T-helper 9 cell (primary cell): ENCODE data around the gene LCA5.
"Not testable (repeated sequence)": the region's sequence is repeated elsewhere in the genome, so short reads cannot be mapped to it uniquely, and the experiment has no call there.

Source experiments
- DNase-seq: peaks from one replicate; pipeline ENCODE4 v3.0.0-alpha.2; 2020

Gene LCA5

DNA sequence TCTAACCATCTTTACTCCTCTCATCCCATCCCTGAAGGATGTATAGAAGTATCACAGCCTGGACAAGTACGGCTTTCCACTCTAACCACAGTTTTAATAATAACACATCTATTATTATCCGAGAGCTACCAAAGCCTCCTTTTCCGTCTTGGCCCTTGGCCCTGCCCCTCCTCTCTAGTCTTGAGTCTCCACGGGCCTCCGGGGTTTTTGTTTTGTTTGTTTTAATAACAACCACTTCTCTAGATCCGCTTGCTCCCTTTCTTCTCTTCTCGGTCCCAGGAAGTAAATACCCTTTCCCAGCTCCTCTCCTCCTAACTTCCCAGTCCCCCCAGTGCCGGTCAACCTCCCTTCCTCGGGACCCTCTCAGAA, 661 bp downstream of the LCA5 start:
- no peak for DNase-seq

DNA sequence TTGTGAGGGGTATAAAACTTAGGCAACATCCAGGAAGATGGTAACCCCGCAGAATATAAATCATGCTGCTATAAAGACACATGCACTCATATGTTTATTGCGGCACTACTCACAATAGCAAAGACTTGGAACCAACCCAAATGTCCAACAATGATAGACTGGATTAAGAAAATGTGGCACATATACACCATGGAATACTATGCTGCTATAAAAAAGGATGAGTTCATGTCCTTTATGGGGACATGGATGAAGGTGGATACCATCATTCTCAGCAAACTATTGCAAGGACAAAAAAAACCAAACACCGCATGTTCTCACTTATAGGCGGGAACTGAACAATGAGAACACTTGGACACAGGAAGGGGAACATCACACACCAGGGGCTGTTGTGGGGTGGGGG, 7.7 kb downstream of the LCA5 start:
- DNase-seq, result not testable (repeated sequence)

DNA sequence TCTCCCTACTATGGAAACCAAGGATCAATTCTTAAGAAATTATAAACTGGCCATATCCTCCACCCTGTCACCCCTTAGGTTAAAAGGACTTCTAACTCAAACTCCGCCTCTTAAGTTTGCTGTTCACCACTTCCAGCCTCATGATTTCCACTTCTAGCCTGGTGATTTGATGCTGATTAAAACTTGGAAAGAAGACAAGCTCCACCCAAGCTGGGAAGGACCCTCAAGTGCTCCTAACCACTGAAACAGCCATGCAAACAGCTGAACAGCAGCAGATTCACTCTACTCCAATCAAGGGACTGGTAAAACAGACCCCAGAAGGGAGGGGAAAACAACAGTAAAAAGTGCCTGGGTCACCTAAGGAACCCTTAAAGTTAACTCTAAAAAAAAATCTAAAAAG, 10.3 kb downstream of the LCA5 start:
- DNase-seq, result no peak

DNA sequence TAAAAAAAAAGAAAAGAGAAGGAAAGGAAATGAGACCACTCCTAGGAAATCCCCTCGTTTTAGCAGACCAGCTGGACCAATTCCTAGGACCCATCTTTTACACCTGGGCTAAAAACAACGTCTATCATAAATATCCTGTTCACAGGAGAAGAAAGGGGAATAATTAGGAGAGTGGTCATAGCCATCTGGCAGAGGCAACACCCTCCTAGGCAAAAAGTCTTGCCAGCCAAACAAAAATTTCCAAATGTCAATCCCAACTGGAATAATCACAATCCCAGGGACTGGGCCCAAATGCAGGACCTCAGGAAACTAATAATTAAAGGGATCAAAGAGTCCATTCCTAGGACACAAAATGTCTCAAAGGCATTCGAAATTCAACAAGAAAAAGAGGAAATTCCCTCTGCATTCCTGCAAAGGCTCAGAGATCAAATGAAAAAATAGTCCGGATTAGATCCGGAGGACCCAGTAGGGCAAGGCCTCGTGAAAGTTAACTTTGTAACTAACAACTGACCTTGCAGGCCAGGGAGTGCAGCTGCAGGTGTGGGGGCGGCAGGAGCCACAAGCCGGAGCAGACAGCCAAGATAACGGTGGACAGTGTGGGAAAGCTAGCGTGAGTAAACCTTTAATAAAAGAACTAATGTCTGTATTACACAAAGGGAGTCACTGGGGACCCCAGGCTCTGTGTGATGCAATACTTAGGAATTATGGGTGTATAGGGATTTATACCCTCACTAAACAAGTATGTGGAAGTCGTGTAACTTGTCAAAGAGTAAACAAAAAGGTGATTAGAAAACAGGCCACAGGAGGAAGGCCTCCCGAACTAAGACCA, 11.7 kb downstream of the LCA5 start:
- DNase-seq, result no peak

DNA sequence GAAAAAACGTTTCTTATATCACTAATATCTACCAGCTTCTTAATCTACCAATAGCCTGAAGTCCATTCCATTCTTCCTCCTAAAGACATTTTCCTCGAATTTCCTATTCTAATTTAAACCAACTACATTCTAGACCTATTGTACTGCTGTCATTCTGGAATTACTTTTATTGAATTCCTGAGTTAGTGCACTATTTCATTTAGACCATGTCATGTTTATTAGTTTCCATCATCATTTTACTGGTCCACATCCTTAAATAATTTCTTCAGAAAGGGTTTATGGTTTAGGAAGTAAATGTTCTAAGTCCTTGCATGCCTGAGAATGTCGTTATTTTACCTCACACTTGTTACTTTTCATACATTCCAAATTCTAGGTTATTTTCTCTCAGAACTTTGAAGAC, 13.2 kb downstream of the LCA5 start:
- no peak for DNase-seq

DNA sequence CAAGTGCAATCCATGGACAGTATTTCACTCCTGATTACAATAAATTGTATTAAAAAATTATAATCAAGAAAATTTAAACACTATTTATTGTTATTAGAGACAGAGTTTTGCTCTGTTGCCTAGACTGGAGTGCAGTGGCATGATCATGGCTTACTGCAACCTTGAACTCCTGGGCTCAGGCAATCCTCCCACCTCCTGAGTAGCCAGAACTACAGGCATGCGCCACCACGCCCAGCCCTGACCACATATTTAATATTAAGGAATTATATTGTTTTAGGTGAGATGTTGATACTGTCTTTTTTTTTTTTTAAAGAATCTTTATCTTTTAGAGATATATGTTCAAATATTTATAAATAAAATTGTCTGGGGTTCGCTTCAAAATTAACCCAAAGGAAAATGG, 14.6 kb downstream of the LCA5 start:
- DNase-seq, result no peak

DNA sequence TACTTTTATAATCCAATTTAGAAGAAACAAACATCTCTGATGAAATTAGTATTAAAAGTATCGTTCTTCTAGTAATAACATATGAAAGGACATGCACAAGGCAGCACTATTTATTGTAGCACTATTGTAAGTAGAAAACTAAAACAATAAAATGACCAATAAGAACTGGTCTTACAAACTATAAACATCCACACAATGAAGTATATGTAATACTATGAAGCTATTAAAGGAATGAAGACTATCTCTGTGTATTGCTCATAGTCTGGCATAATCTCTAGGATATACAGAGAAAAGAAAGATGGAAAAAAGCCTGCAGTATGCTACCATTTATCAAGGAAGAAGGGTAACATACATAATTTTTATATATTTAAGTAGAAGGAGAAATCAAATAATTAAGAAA, 16.7 kb downstream of the LCA5 start:
- DNase-seq, result no peak

DNA sequence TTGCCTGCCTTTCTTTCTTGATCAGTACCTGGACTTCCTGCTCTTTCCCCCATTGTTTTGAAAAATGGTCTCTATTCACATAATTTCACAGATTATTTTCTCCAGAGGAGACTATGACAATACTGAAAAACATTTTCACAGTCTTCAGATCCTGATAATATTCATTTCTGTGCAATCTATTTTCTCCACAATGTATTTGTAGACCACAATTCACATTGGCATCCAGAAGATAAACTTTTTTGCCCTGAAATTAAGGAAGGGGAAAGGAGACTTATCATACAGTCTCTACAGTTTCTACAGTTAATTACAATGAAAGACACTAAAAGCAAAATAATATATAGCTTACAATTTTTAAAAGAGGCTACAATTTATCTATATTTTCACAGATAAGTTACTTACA, 18.4 kb downstream of the LCA5 start:
- no peak for DNase-seq

DNA sequence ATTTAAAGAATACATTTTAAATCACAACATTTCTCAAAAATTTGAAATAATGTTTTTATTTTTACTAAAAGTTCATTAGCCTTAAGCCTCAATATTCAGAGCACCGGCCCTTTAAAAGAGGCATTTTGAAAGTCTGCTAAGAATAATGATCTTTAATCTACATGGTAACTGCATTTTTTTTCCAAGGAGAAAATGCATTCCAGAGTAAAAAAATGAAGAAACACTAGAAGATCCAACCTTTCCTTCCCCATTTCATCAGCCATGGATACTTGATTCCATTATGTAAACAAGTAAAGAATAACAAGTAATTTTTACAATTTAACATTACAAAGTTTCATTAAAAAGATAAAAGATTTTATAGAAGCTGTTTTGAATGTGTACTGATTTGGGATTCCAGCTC, 21.8 kb downstream of the LCA5 start:
- DNase-seq, result no peak

DNA sequence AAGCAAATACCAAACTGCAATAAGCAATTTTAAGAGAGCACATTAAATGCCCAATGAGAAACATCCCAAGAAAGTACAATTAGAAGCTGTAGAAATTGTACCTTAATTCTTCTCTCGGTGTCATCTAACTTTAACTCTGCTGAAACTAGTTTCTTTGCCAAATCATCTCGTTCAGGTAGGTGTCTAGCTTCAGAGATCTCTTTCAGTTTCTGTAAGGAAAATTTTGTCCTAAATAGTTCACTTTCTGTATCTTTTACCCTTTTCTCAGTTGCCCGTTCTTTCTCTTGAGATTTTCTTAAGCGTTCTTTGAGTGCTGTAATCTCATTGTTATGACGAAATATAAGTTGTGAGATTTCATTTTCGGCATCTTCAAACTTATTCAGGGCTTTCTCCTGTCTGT, 24.1 kb downstream of the LCA5 start:
- no peak for DNase-seq

DNA sequence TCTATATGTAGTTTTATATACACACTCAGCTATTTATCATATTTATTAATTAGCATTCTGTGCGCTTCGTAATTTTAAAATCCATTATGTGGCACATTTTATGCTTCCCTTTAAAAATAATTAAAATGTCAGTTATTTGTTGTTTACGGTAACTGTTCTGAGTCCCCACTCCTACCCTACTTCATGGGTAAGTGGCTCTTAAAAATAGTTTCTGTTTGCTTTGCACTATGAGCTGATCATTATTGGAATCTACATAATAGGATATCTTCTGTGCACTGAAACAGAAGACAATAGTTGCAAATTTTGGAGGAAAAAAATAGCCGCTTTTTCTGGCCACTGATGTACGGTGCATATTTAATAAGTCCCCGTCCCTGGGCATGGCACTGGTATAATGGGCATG, 25.2 kb downstream of the LCA5 start:
- no peak for DNase-seq

DNA sequence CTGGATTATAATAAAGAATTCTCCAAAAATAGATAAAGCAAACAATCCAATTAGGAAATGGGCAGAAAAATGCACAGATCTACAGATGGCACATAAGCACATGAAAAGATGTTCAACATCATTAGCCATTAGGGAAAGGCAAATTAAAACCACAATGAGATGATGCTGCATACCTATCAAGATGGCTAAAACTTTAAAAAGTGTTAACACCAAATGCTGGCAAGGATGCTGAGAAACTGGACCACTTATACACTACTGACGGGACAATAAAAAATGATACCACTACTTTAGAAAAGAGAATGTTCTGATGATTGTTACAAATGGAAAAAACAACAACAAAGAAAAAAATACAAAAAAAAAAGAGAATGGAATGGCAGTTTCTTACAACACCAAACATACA, 26.5 kb downstream of the LCA5 start:
- DNase-seq, result no peak

DNA sequence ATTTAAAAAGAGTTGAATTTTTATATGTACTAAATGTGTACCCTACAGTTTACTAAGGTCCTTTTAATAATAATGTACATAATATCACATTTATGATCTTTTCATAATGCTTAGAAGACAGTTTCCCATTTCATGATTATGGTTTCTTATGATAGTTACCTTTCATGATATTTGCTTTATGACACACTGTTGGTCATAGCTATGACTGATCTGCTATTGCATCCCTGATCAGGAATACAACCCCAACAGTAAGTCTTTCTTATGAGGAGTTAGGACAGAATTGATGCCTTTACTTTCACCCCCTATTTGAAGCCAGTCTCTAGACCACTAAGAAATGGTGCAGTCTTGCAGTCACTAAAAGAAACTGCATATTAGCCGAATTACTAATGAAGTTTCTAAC, 31.0 kb downstream of the LCA5 start:
- DNase-seq, result no peak

DNA sequence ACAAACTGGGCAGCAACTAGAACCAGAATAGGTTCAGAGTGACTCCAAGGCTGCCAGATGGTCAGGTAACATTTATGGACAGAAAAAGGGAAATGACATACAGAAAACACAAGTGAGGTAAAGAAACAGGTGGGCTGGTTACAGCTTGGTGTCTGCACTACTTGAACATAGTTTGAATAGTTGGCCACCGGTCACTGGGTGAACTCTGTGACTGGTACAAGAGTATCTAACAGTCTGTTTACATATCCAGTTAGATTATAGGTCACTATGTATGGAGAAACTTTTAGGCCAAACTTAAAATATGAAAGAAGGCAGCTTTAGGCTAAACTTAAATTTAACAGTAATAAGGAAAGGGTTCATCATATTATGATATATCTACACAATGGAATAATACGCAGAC, 32.9 kb downstream of the LCA5 start:
- no peak for DNase-seq

DNA sequence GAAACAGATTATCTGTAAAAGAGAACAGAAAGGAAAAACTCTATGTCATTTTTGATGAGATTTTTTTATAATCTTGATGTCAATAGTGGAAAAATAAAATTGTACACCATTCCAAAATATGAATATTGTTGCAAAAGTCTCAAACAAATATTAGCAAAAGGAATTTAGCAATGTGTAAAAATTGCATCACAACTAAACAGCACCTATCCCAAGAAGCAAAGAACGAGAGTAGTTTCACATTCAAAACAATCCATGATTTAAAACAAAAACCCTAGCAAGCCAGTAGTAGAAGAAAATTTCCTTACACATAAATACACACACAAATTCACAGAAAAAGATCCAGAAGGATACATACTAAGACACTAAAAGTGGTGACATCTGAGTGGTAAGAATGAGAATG, 38.4 kb downstream of the LCA5 start:
- no peak for DNase-seq

DNA sequence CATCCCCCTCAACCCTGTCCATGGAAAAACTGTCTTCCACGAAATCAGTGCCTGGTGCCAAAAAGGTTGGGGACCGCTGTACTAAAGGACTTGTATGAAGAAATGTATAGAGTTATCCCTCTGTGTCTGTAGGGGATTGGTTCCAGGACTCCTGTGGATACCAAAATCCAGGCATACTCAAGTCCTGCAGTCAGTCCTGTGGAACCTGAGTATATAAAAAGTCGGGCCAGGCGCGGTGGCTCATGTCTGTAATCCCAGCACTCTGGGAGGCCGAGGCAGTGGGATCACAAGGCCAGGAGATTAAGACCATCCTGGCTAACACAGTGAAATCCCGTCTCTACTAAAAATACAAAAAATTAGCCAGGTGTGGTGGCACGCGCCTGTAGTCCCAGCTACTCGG, 42.0 kb downstream of the LCA5 start:
- DNase-seq, result no peak

DNA sequence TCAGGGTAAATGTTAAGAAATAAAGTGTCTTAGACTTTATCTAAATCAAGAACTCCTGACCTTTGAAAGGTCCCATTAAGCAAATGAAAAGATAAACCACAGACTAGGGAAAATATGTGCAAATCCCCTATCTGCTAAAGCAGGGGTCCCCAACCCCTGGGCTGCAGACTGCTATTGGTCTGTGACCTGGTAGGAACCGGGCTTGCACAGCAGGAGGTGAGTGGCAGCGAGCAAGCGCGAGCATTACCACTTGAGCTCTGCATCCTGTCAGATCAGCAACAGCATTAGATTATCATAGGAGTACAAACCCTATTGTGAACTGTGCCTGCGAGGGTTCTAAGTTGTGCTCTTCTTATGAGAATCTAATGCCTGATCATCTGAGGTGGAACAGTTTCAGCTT, 42.4 kb downstream of the LCA5 start:
- no peak for DNase-seq

DNA sequence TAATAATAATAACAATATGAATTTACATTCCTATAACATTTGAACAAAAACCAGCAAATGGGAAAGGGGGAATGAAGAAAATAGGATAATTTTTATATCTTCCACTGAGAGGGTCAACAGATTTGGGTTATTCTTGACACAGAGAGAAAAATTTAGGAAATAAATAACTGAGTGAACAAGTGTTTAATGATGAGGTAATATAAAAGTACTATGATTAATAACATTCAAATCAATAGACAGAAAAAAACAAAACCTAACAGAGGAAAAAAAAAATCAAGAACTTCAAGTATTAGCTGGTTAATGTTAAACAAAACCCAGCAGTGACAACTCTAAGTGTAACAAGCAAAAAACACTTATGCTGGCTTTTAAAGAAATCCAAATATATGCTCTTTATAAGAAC, 66.5 kb downstream of the LCA5 start:
- no peak for DNase-seq

DNA sequence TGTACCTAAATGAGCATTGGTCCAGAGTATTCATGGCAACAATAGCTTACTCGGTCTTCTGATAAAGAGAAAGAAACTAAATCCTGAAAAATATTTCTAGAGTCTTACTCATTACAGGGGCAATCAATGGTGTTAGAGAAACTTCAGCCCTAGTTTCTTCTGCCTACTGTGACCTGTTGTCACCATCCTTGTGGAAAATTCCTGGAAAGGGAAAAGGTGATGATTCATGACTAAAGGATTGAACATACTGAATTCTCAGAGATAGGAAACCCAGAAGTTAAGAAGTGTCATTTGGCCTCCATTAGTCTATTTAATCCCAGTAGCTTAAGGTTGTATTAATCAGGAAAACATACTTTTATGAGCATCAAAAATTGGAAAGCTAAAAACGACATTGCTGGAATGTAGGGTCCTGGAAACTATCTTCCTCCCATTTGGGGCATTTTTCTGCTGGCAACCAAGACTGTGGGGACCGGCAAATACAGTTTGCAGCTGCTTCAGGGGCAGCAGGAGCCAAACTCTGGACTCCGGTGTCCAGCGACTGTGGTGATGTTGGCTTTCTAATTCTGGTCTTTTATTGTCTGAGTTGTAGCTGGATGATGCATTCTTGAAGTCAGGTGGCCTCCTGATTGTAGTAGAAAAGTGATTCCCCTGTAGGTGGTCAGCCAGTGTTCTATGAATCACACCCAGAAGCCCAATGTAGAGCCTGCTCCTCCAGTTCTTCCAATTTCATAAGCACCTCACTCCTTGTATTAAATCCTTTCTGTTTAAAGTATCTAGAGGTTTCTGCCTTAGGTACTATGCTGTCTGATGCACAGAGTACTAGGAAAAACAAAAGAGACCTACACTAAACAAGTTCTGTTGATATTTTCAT, 67.6 kb downstream of the LCA5 start:
- no peak for DNase-seq

DNA sequence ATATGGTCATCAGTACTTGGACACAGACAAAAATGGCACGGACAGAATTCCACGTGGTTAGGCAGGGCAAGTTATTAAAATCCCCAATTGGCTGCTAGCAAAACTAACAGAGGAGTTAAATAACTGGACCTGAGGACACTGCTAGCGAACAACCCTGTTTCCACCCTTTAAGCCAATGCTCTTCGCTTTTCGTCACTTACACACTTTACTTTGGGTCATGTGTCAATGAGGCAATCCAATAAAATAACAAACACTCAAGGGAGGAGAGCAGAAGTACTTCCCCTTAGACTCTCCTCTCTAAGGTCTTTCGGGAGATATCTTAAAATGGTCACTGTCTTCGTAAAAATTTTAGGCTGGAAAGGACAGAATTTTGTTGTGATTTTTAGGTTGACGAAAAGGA, 68.6 kb downstream of the LCA5 start:
- DNase-seq, result no peak

DNA sequence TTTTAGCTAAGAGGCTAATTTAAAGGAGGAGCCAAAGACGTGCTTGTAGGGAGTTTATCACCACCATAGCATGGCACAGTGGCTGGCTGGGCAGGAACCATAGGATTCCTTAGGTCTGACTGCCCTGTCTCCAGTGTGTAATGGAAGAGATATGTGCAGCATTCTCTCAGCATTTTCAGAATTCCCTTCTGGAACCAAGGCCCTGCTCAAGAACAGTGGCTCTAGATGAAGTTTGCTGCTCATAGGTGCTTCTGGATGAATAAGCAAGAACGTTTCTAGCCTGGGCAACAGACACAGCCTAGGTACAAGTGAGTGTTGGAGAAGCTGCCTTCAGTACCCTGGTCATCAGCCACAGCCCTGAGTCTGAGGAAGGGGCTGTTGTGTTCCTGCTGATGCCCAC, 69.1 kb downstream of the LCA5 start:
- no peak for DNase-seq

DNA sequence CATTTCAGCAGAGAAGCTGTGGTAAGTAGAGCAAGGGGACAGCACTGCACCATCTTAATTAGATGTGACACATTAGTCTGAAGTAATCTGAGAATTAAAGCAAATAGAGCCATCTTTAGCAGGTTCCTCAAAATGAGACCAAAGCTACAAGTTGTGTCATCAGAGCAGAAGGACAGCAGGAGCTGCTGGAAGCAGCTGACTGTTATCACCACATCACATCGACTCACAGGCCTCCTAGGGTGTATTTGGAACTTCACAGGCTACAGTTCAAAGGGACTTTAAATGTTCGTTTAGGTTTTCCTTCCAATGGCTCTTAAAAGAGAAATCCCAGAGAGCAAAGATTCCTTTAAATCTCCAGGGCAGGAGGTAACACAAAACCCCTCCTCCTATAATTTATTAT, 69.5 kb downstream of the LCA5 start:
- no peak for DNase-seq

DNA sequence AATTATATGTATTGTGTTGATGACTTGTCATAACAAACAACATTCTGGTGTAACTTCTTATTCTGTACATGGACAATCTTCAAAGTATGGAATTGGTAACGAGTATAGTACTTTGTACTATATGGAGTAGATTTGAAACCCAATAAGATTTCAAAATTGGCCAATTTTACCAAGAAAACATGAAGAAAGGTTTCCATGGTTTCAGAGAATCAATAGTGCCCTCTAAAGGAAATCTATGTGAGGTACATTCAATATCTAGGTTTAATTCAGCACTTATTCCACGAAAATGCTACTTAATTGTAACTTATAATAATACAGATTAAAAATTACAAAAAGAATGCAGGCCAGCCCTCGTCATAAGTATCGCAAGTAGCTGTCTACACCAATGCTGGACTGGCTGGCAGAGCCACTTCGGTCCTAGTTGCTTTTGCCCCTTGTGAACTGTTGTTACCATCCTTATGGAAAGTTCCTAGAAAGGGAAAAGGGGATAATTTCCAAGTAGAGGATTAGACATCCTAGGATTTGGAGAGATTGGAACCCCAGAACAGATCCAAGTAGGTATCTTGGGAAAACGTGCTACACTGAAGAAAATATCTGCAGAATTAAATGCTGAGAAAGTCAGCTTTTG, 70.9 kb downstream of the LCA5 start:
- DNase-seq, result no peak

DNA sequence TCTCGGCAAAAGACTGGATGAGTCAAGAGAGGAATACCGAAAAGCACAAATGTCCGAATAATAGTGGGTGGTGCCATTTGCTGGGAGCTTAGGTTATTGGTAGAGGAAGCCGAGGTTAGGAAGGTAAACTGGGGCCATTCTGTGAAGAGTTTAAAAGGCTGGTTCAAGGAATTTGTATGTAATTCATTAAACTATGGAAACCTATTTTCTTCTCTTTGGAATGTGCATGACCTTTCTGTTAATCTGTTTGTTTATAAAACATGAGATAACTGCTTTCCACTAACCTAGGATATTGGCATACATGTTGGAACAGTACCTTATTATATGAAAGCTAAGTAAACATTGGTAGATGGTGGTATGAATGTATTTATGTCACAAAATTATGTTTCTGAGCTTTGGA, 71.8 kb downstream of the LCA5 start:
- DNase-seq, result no peak
